ENCODE results near the gene FOXP1. TPM values are rescaled to one million over a fixed set of nuclear protein-coding genes. Genes with fewer than 3 reads are reported as not detected.

Gene FOXP1
- total and polyA plus RNA-seq, 2 of the 8 experiments (the other 6 are each of a cell fraction or from before 2014, with no cell fraction given) = 13.9 to 25.4 TPM

- TF ChIP-seq MAX (IDR thresholded peaks at IDR 0.05) (no peak), TAF1 (IDR thresholded peaks at IDR 0.05; ENCODE audit: low read depth, low read length) (no peak), EZH2 (IDR thresholded peaks at IDR 0.05; ENCODE audit: low read depth, low read length, severe bottlenecking) (no peak), JUN (IDR thresholded peaks at IDR 0.05; ENCODE audit: low read depth, low read length) (no peak), SRF (IDR thresholded peaks at IDR 0.05; ENCODE audit: low read depth, low read length) (no peak), TAF7 (optimal IDR thresholded peaks at IDR 0.05; ENCODE audit: borderline replicate concordance, low read depth, low read length) (no peak), E2F6 (IDR thresholded peaks at IDR 0.05) (no peak), TEAD4 (IDR thresholded peaks at IDR 0.05; ENCODE audit: low read depth, low read length) (no peak)
These were observed 342.2 kb downstream of the FOXP1 start (continued) for GRCh38 chr3:71241246-71241901.

Measured in H1 (cell line).